GM19240 (cell line): ENCODE measurements around the gene CD79A.

Experiments used
- DNase-seq: peaks from one replicate; pipeline ENCODE4 v3.0.0; 2011; ENCODE audit warnings: low spot score; ENCODE audit not compliant: insufficient read length

The CD79A gene

DNA sequence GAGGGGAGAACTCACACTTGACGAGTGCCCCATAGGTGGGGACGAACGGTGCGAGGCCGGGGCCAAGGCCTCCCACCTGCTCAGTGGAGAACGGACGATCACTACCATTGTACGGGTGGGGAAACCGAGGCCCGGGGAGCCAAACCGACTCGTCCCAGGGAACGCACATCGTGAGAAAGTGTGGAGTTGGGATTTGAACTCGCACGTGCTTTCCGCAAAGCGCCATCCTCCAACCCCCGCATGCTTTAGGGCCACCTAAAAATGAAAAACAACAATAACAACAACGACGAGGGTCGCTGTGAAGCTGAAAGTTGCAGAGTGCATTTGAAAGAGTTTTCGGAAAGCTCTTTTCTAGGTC lies 6.4 kb downstream of the CD79A start:
- DNase-seq: no peak

DNA sequence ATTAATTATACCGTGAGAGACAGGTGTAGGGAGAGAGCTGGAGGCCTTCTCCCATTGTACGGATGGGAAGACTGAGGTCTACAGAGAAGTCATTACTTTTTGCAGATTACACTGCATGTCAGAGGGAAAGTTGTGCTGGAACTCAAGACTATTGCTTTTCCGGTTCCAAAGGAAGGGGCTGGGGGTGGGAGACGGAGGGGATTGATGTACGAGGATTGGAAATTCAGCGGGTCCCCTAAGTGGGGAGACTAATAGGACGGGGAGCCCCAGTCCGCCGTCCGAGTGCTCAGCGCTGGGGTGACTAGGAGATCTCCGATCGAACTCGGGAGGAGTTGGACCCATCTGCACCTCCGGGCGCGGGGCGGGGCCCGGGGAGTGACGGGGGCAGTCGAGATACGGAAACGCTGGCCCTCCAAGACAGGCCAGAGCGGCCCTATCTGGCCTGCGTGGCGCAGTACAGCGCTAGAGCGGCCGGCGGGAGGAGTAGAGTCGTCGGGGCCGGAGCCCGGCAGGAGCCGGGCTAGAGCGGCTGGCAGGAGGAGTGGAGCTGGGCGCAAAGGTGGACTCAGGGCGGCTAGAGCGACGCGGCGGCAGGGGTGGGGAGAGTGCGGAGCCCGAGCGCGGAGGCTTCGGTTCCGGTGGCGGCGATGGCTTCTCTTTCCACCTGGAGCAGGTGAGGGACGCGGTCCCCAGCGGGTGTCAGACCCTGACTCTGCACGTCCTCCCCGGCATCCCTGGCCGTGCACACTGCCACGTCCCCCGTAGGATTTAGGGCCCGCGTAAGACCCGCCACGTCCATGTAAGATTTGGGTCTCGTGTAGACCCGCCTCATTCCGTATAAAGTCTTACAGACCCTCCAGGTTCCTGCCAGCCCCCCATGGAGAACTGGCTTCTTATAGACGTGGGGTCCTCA lies 7.0 kb downstream of the CD79A start:
- DNase-seq: peak; percentile 98

GRCh38 chr19:41886761-41887710 lies 10.0 kb downstream of the CD79A start:
- no peak for DNase-seq

DNA sequence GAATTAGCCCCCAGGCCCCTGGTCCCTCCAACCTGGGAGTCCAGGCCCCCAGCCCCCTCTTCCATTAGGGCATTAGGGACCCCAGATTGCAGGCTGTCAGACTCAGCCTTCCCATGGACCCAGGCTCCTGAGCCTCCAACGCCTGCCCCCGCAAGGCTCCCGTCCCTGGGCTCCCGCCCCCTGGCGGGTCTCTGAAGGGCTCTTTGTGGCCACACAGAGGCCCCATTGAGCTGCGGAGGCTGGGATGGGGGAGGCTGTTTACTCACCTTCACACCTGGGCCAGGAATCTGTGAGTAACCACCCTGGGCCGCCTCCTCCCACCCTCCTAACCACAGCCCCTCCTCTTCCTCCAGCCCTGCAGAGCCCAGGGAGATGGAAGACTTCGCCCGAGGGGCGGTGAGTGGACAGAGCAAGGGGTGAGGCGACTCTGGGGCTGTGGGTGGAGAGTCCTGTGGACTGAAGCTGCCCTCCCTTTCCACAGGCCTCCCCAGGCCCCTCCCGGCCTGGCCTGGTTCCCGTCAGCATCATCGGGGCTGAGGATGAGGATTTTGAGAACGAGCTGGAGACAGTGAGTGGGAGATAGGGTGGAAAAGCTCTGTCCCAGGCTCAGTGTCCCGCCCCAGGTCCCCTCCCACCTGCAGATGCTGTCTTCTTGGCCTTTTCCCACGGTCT lies 10.8 kb downstream of the CD79A start:
- DNase-seq: no peak

DNA sequence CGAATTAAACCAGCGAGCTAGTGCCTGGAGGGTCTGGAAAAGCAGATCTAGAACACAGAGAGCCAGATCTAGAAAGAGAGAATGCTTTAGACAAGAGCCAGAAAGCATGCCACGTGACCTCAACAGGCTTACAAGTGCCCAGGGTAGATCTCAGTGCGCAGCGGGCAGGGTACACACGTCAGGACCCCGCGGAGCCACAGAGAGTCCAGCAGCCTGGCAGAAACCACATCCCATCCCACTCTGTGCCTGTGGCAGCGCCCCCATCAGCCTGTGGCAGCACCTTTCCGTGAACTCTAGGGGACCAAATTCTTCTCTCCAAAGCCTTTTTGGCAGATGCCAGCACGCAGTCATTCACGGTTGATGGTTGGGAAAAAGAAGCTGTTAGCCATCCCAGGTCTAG lies 11.8 kb downstream of the CD79A start:
- DNase-seq: no peak

GRCh38 chr19:41889896-41890295 lies 12.8 kb downstream of the CD79A start:
- no peak for DNase-seq

DNA sequence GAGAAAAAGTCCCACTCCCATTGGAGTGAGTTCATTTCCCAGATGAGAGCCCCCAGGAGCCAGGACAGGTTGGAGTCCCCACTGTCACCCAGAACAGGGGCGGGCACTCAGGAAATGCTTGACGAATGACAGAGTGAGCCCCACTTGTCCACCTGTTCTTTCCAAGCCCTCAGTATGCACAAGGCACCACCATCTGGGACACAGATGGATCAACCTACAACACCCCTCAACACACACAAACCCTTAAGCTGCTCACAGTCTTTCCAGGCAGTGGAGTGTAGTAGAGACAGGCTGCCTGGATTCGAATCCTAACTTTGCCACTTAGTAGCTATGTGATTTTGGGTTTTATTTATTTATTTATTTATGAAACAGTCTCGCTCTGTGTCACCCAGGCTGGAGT lies 13.9 kb downstream of the CD79A start:
- no peak for DNase-seq

DNA sequence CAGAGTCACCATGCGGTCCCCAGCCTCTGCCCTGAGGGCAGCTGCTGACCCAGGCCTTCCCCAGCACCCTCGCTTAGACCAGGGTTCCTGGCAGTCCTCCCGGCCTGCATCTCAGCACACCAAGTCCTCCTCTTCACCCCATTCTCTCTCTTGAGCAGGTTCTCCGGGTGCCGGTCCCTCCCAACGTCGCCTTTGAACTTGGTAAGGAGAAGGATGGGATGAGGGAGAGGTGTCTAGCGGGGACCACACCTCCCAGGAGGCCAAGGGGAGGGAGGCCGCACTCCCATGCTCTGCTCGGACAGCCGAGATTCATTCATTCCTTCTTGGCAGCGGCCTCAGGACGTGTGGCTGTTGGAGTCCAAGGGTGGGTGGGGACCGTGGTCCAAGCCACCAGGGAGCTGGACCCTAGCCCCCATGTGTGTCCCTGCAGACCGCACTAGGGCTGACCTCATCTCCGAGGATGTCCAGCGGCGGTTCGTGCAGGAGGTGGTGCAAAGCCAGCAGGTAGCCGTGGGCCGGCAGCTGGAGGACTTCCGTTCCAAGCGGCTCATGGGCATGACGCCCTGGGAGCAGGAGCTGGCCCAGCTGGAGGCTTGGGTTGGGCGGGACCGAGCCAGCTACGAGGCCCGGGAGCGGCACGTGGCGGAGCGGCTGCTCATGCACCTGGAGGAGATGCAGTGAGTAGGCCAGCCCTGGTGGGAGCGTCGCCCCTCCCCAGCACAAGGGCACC lies 15.3 kb downstream of the CD79A start:
- no peak for DNase-seq

- DNase-seq: no peak
These were observed 16.8 kb downstream of the CD79A start for GRCh38 chr19:41893899-41894298.

DNA sequence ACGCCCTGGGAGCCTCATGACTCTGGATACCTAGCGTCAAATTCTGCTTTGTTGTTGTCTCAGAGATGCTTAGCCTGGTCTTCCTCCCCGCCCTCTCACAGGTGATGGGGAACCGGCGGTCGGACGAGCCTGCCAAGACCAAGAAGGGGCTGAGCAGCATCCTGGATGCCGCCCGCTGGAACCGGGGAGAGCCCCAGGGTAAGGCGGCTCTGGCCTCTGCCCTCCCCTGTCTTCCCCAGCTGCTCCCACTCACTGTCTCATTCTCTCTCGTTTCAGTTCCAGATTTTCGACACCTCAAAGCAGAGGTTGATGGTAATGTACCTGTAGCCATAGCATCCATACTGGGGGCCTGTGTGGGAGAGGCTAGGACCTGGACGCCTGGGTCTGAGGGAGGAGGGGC lies 17.3 kb downstream of the CD79A start:
- DNase-seq: no peak

DNA sequence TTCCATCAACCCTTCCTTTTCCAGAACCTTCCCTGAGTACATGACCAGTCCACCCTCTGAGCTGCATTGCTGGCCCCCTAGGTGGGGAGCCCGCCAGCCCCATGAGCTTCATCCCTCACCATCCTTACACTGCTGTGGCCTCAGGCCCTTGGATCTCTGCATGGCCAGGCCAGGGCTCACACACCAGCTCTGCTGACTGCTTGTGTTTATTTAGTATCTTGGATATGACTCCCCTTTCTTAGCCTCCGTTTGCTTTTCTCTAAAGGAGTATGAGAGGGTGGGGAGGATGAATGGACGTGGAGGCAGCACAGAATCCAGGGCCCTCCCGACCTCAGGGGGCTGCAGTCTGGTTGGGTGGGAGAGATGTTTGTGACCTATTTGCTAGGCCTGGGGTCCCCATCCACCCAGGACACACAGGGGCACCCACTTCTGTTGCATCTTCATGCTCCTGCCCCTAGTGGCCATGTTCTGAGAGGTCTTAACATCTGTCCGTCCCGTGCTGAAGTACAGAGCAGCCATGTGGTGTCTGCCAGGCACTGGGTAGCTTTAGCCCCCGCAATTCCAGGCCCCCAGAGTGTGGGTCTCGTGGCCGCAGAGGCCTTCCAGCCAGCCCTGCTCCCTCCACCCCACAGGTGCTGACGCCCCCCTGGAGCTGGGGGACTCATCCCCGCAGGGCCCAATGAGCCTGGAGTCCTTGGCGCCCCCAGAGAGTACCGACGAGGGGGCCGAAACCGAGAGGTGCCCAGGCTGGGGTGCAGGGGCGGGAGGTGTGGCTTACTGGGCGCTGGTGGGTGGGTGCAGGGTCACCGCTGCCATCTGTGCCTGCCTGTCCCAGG lies 18.9 kb downstream of the CD79A start:
- no peak for DNase-seq

DNA sequence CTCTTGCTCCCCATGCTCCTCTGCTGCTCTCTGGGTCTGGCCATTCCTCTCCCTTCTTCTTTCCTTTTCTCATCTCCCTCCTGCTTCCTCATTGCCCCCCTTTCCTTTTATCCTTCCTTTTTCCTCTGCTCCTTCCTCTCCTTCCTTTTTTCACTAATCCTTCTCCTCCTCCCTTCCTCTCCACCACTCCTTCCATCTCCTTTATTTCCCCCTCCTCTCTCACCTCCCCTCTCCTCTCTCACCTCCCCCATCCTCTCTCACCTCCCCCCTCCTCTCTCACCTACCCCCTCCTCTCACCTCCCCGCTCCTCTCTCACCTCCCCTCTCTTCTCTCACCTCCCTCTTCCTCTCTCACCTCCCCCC lies 19.5 kb downstream of the CD79A start:
- DNase-seq: no peak

GRCh38 chr19:41897181-41897580 lies 20.1 kb downstream of the CD79A start:
- no peak for DNase-seq

GRCh38 chr19:41897820-41898219 lies 20.7 kb downstream of the CD79A start:
- no peak for DNase-seq

- no peak for DNase-seq
These were observed 21.2 kb downstream of the CD79A start for GRCh38 chr19:41898235-41898634.

DNA sequence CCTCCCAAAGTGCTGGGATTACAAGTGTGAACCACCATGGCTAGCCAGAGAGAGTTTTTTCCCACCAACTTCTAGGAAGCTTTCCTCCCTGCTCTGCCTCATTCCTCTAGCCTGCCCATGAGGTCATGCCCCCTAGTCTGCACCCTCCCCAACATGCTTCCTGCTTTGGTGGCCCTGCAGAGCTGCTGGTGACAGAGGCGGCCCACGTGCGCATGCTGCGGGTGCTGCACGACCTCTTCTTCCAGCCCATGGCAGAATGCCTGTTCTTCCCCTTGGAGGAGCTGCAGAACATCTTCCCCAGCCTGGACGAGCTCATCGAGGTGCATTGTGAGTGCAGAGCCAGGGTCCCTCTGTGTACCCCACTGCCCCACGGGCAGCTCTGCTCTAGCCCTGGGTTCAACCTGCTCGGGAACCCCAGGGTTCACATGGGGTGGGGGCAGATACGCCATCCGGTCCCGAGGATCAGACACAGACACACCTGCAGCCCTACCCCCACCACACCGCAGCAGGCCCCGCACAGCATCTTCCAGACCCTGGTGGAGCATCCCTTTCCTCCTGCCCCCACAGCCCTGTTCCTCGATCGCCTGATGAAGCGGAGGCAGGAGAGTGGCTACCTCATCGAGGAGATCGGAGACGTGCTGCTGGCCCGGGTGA lies 24.8 kb downstream of the CD79A start:
- DNase-seq: no peak

GRCh38 chr19:41902594-41902993 lies 25.5 kb downstream of the CD79A start:
- no peak for DNase-seq

- DNase-seq: no peak
These were observed 26.3 kb downstream of the CD79A start for GRCh38 chr19:41903193-41903953.
